Astrocyte of the spinal cord (primary cell): ENCODE results near the gene TBL1XR1.

ENCODE experiments used
- DNase-seq: peaks from one replicate; pipeline ENCODE4 v3.0.0; 2011; ENCODE audit warnings: low read depth, low spot score
- H3K4me3 ChIP-seq: 2 replicates; pipeline ENCODE4 v1.5.1; 2011; ENCODE audit warnings: low read depth, mild to moderate bottlenecking, low read length, moderate library complexity
- in situ Hi-C: cut with HindIII; loops from 2 replicates; pipeline ENCODE4 v1.10.0; 2017; ENCODE audit warnings: low sequenced_read_pairs
- TF ChIP-seq, protein P1 (sequence below): IDR thresholded peaks from 2 replicates; pipeline ENCODE4 v1.5.1; 2012; ENCODE audit warnings: low read depth, mild to moderate bottlenecking, low read length, inconsistent platforms

Gene TBL1XR1

DNA sequence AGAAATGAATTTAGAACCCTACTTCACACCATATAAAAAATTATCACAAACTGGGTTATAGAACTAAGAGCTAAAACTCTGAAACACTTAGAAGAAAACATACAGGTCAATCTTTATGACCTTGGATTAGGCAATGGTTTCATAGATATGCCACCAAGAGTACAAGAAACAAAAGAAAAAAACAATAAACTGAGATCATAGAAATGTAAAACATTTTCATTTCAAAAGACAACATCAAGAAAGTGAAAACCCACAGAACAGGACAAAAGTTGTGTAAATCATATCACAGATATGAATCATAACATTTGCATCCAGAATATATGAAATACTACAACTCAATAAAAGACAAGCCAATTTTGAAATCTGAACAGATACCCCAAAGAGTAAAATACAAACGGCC is 72.4 kb downstream of the TBL1XR1 start:
- no peak overlapping the region for H3K4me3 ChIP-seq
- in situ Hi-C loops = no loop called here
- TF ChIP-seq, protein P1, sequence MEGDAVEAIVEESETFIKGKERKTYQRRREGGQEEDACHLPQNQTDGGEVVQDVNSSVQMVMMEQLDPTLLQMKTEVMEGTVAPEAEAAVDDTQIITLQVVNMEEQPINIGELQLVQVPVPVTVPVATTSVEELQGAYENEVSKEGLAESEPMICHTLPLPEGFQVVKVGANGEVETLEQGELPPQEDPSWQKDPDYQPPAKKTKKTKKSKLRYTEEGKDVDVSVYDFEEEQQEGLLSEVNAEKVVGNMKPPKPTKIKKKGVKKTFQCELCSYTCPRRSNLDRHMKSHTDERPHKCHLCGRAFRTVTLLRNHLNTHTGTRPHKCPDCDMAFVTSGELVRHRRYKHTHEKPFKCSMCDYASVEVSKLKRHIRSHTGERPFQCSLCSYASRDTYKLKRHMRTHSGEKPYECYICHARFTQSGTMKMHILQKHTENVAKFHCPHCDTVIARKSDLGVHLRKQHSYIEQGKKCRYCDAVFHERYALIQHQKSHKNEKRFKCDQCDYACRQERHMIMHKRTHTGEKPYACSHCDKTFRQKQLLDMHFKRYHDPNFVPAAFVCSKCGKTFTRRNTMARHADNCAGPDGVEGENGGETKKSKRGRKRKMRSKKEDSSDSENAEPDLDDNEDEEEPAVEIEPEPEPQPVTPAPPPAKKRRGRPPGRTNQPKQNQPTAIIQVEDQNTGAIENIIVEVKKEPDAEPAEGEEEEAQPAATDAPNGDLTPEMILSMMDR = no peak
- no peak for DNase-seq

DNA sequence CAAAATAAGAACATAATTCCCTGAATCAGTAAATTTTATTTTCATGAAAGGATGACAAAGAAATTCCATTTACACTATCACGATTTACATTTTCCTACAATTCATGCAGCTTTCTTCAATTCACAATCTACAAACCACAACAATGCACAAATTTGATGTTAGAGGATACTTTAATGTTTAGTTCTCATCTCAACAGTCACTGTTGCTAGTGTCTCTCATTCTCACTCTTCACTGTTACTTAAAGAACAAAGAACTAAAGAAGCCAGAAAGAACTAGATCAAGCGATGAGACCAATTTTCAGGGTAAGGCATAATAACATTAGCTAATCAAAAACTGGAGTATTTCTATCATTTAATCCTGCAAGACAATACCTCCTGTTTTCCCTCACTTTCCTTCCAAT is 73.5 kb downstream of the TBL1XR1 start:
- in situ Hi-C loops = no loop called here
- TF ChIP-seq, protein P1 = no peak
- H3K4me3 ChIP-seq = no peak overlapping the region

DNA sequence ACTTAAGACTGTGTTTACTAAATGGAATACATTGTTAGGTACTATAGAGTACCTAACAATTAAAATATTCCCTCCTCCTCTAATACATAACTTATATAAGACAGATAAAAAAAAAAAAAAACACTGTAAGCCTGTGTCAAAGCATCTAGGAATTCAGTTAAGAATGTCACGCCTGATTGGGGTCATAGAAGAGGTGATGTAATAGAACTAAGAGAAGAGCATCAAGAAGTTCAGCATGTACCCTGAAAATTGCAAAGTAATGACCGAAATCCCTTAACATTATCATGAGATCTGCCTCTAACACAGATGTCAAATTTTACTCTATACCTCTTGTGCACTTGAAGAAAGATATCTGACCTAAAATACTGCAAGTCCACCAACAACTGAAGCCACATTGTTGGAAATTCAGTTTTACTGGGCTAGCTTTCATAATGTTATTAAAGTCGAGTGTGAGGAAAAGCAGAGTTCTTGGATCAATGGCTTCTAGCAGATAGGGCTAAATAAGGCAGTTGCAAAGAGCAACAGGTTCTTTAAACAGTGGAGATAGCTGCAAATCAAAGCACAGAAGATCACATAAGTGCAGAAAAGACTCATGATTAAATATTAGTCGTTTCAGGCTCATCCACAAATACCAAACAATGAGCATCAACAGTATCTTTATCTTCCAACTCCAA is 75.0 kb downstream of the TBL1XR1 start:
- in situ Hi-C loops = no loop called here
- H3K4me3 ChIP-seq = no peak overlapping the region
- no peak for DNase-seq
- TF ChIP-seq, protein P1 = no peak

More for the DNA sequence above, 73.5 kb downstream of the TBL1XR1 start:
- DNase-seq = no peak

DNA sequence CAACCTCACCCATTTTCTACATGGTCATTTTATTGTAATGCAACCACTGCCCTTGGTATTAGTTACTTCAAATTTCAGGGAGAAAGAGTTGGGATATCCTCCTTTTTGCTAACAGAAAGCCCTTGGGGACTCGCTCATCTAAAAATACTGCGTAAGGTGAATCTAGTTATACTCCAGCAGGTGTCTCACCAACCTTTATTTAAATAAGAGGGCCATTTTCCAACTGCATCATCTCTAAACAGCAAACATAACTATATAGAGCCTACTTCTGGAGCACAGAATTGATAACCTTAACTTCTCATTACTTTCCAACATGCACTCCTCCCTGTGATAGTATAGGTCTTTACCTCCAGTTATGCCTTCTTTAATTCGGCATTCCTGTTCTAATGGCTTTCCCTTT is 77.5 kb downstream of the TBL1XR1 start:
- TF ChIP-seq, protein P1 = no peak
- no peak for DNase-seq
- H3K4me3 ChIP-seq = no peak overlapping the region
- in situ Hi-C loops = no loop called here

DNA sequence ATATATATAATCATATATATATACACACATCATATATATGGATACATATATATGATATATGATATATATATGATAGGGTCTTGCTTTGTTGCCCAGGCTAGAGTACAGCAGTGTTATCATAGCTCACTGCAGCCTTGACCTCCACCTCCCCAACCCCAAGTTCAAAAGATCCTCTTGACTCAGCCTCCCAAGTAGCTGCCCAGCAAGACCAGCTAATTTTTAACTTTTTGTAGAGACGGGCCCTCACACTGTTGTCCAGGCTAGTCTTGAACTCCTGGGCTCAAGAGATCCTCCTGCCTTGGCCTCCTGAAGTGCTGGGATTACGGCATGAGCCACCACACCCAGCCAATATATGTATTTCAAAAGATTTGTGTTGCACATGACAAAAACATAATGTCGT is 83.0 kb downstream of the TBL1XR1 start:
- no peak for DNase-seq
- in situ Hi-C loops = no loop called here
- no peak overlapping the region for H3K4me3 ChIP-seq
- TF ChIP-seq, protein P1 = no peak

DNA sequence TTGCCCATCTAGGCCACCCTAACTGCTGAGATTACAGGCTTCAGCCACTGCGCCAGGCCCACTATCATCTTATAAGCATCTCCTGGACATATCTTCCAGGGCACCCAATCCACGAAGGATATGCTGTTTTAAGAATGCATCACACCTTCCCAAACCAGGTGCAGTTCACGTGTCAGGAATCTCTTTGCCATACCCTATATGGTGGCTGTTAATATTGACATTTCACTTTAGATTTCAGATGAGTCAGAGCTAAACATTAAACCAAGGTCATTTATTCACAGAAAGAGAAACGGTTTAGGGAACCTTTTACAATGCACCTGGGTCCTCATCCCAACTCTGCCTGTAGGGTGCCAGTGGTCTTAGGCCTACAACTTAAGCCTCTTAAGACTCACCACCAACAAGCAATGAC is 85.7 kb downstream of the TBL1XR1 start:
- in situ Hi-C loops = no loop called here
- no peak overlapping the region for H3K4me3 ChIP-seq
- TF ChIP-seq, protein P1 = no peak
- no peak for DNase-seq

DNA sequence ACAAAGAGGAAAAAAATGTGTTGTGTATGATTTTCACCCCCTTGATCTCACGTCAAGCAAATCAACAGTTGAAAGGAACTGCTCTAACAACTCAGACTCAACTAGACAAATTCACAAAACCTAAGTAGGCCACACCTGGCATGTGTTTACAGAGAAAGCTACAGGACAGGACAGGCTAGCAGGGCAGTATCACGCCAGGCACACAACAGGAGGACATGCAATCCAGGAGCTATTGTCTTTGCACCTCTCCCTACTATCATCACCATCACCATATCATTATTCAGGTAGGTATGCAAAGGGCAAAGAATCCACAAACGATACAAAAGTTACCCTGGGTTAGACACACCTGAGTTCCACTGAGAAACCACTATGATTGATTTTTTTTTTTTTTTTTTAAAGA is 86.4 kb downstream of the TBL1XR1 start:
- in situ Hi-C loops = no loop called here
- DNase-seq = no peak
- H3K4me3 ChIP-seq = no peak overlapping the region
- TF ChIP-seq, protein P1 = no peak
